SJCRH30 (cell line): ENCODE data around the gene KLHL41. TPM values are rescaled to one million over a fixed set of nuclear protein-coding genes. Genes with fewer than 3 reads are reported as not detected.
A peak's percentile ranks its signal among the peaks of the same experiment; 100 is the strongest.

Source experiments
- DNase-seq, 2 experiments: peaks; one replicate each; pipeline ENCODE4 v3.0.0-alpha.2; 2015 to 2020
- H3K27ac ChIP-seq: fragments of 250-450 bp; sonication (Bioruptor Pico); 2 replicates; pipeline ENCODE4 v1.5.1; 2020; ENCODE audit warnings: mild to moderate bottlenecking, moderate library complexity
- H3K27me3 ChIP-seq: fragments of 250-450 bp; sonication (Bioruptor Pico); 2 replicates; pipeline ENCODE4 v1.5.1; 2020; ENCODE audit warnings: mild to moderate bottlenecking, moderate library complexity
- H3K36me3 ChIP-seq: fragments of 250-450 bp; sonication (Bioruptor Pico); 2 replicates; pipeline ENCODE4 v1.5.1; 2020; ENCODE audit warnings: mild to moderate bottlenecking, moderate library complexity
- H3K4me1 ChIP-seq: fragments of 250-450 bp; sonication (Bioruptor Pico); 2 replicates; pipeline ENCODE4 v1.5.1; 2020; ENCODE audit warnings: mild to moderate bottlenecking, moderate library complexity
- H3K4me3 ChIP-seq: fragments of 250-450 bp; sonication (Bioruptor Pico); 2 replicates; pipeline ENCODE4 v1.5.1; 2020; ENCODE audit warnings: mild to moderate bottlenecking, moderate library complexity
- H3K9me3 ChIP-seq: fragments of 250-450 bp; sonication (Bioruptor Pico); replicated peaks from 2 replicates; pipeline ENCODE4 v1.5.1; 2020; ENCODE audit warnings: mild to moderate bottlenecking, moderate library complexity
- total RNA-seq: library from RNA; depleted of rRNA; stranded (reverse); fragments of >200 nt; shearing (Covaris generic); gene quantifications from 2 replicates; pipeline ENCODE4 v1.2.3, GENCODE V29; 2014; rRNA removed

The KLHL41 gene
- total RNA-seq, result 21.1 and 26.1 TPM in 2 replicates

DNA sequence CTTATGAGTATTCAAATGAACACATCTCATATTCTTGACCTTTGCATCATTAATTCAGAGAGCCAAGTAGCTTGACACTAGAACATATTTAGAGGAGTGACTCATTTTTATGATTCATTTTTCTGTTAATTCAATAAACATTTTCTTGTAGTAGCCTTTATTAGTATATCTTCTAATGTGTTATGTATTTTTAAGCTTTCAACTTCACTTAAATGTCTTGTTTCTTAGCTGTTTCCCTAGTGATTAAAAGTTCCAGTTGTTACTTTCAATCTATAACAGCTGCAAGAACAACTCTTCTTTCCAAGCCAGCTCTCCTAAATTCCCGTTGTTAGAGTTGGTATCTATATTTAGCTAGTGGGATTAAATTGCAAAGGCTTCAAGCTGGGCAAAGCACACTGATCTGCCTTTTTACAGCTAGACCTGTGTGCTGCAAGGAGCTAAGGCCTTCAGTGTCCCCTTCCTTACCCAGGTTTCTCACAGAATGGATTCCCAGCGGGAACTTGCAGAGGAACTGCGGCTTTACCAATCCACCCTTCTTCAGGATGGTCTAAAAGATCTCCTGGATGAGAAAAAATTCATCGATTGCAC lies at the start of gene KLHL41:
TSS of gene KLHL41 (plus strand) at position 405 of the 588 bp plus-strand sequence. CDS start at position 482, 77 bp downstream.
- Histone ChIP-seq H3K4me1 (peaks cover 41% of the 10 kb centered on the region), H3K36me3 (no peaks in the 10 kb centered on the region), H3K27ac (peak within 1 kb of the TSS; percentile 85), H3K27me3 (no peaks in the 10 kb centered on the region), H3K4me3 (peak within 1 kb of the TSS; percentile 58), H3K9me3 (no peaks in the 10 kb centered on the region)
- DNase-seq, result peak; percentile 74 to 92

DNA sequence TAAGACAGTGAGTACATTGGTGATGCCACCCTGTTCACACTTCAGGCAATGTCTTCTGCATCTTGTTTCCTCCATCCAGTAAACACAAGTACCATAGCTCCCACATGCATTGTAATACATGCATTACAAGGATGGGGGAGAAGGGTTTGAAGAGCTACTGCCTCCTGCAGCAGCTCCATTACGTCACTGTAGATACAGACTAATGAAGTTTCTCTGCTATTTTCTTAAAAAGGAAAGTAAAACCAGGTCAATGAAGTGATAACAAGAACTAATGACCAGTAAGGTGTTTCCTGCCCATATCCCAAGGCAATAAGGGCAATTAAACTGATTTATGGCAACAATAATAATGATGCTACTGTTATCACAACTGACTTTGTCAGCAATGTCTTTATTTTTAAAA lies 48.4 kb upstream of the KLHL41 start:
- peaks cover 20% of the 10 kb centered on the region for H3K4me1 ChIP-seq
- H3K9me3 ChIP-seq, result peaks cover 3% of the 10 kb centered on the region; the same call in 1 of the 2 replicates
- H3K4me3 ChIP-seq, result no peak overlapping the region
- H3K36me3 ChIP-seq, result no peaks in the 10 kb centered on the region
- DNase-seq, result no peak
- no peak overlapping the region for H3K27ac ChIP-seq
- no peaks in the 10 kb centered on the region for H3K27me3 ChIP-seq

DNA sequence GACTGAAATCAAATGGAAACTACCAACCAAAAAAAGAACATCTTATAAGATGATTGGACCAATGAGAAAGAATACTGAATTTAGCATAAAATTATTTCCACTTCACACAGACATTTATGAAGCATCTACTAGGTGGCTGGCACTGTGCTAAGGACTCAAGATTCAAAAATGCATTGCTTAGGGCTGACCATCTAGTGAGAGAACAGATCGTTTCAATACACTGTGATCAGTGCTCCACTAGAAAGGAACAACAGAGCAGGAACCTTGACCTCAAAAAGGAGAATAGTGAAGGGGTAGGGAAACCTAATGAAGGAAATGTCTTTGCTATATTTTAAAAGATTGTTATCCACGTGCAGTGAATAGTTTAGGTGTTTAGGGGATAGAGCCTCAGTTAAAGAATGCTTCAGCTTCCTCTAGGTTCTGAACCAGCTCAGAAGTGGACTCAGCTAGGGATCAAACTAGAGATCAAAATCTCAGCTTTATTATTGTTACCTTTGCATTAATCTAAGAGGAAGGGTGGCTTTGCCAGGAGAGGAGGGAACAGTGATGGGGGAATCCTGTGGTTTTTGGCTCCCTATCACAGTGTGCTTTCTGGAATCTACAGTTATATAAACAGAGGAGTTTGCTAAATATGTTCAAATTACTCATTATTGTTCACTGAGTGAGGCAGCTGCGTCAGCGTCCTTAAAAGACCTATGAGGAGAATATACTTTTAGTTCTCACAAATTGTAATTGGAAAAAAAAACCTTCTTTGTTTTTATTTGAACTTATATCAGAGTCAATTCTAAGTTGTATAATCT lies 46.4 kb upstream of the KLHL41 start:
- DNase-seq, result peak; percentile 46 to 67
- peaks cover 20% of the 10 kb centered on the region for H3K4me1 ChIP-seq
- peaks cover 3% of the 10 kb centered on the region; the same call in 1 of the 2 replicates for H3K9me3 ChIP-seq
- H3K4me3 ChIP-seq, result no peak overlapping the region
- no peaks in the 10 kb centered on the region for H3K36me3 ChIP-seq
- peak overlapping the region; percentile 52 for H3K27ac ChIP-seq
- no peaks in the 10 kb centered on the region for H3K27me3 ChIP-seq

DNA sequence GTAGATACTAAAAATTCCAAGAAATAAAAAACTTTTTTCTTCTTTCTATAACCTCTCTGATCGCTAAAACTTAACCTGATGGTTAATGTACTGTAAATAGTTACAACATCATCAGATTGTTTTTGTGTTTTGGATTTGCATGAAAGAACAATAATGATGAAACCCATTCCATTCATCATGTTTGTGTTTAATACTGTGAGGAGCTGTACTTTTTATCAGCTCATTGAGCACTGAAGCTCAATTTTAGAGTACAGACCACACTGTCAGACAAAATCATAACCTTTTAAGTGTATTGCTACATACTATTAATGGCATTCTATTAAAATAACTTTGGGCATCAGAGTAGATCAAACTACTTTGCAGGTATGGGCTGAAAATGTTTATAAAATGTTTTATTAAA lies 45.0 kb upstream of the KLHL41 start:
- Histone ChIP-seq H3K36me3 (no peaks in the 10 kb centered on the region), H3K4me3 (no peak overlapping the region), H3K27ac (no peak overlapping the region), H3K4me1 (peaks cover 20% of the 10 kb centered on the region), H3K9me3 (peaks cover 3% of the 10 kb centered on the region; the same call in 1 of the 2 replicates), H3K27me3 (no peaks in the 10 kb centered on the region)
- peak in 1 of 2 experiments; percentile 5 for DNase-seq

DNA sequence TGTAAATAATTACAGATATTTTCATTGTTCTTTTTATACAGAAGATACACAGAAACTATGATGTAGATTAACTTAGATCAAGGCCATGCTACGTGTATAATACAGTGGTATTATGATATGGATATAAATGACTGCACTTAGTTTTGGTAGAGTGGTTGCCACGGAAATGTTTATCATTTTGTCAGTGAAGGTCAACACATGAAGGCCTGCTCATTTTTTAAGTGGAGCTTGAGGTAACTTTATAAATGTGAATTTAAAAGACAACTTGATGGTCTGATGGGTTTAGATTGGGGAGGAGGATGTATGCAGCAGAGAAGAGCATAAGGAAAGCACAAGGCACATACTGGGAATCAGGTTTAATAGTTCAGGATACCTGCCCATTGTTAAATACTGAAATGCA lies 44.6 kb upstream of the KLHL41 start:
- DNase-seq, result peak in 1 of 2 experiments; percentile 37
- Histone ChIP-seq H3K4me1 (peaks cover 20% of the 10 kb centered on the region), H3K27ac (no peak overlapping the region), H3K36me3 (no peaks in the 10 kb centered on the region), H3K4me3 (no peak overlapping the region), H3K27me3 (no peaks in the 10 kb centered on the region), H3K9me3 (peaks cover 3% of the 10 kb centered on the region; the same call in 1 of the 2 replicates)

DNA sequence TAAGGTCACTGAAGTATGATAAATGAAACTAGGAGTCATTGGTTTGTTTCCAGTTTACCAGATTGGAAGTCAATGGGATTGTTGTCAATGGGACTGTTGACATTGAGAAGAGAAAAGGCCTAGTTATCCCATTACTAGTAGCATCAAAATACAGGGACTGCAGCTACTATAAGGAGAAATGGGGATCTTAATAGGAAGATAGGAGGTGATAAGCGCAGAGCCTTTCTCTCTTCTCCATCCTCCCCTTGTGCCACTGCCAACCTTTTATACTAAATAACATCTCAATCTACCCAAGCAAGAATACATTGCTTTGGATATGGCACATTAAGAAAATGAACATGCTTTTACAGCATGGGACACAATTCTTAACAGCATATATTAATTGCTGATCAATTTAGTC lies 40.7 kb upstream of the KLHL41 start:
- DNase-seq, result peak in 1 of 2 experiments; percentile 9
- Histone ChIP-seq H3K9me3 (no peaks in the 10 kb centered on the region; the same call in 1 of the 2 replicates), H3K4me3 (no peak overlapping the region), H3K36me3 (no peaks in the 10 kb centered on the region), H3K27me3 (no peaks in the 10 kb centered on the region), H3K4me1 (peaks cover 11% of the 10 kb centered on the region), H3K27ac (no peak overlapping the region)

DNA sequence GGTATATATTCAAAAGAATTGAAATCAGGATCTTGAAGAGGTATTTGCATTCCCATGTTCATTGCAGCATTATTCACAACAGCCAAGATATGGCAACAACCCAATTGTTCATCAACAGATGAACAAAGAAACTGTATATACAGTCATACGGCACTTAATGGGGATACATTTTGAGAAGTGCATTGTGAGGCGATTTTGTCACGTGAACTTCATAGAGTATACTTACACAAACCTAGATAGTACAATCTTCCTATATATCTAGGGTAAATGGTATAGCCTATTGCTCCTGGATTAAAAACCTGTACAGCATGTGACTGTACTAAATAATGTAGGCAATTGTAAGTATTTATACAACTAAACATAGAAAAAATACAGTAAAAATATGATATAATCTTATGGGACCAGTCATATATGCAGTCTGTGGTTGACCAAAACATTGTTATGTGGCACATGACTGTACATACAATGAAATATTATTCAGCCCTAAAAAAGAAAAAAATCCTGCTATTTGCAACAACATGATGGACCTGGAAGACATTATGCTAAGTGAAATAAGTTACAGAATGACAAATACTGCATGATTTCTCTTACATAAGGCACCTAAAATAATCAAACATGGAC lies 39.4 kb upstream of the KLHL41 start:
- no peaks in the 10 kb centered on the region for H3K4me1 ChIP-seq
- no peaks in the 10 kb centered on the region for H3K27me3 ChIP-seq
- DNase-seq, result no peak
- no peaks in the 10 kb centered on the region for H3K9me3 ChIP-seq
- H3K36me3 ChIP-seq, result no peaks in the 10 kb centered on the region
- no peak overlapping the region for H3K4me3 ChIP-seq
- no peak overlapping the region for H3K27ac ChIP-seq

DNA sequence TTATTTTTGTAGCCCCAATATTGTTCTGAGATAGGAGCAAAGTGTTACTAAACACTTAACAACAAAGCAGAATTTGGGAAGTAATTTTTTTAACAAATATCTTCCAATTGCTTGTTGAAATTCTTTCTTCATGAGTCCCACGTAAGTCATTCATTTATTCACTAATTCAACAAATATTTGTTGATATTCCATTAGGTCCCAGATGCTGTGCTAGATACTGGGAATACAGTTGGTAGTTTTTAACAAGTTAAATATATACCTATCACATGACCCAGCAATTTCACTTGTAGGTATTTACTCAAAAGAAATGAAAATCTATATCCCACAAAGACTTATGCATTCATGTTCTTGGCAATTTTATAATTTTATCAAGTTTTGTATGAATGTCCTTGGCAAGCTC lies 37.3 kb upstream of the KLHL41 start:
- Histone ChIP-seq H3K27ac (no peak overlapping the region), H3K4me3 (no peak overlapping the region), H3K27me3 (no peaks in the 10 kb centered on the region), H3K36me3 (no peaks in the 10 kb centered on the region), H3K4me1 (no peaks in the 10 kb centered on the region), H3K9me3 (no peaks in the 10 kb centered on the region)
- DNase-seq, result no peak

DNA sequence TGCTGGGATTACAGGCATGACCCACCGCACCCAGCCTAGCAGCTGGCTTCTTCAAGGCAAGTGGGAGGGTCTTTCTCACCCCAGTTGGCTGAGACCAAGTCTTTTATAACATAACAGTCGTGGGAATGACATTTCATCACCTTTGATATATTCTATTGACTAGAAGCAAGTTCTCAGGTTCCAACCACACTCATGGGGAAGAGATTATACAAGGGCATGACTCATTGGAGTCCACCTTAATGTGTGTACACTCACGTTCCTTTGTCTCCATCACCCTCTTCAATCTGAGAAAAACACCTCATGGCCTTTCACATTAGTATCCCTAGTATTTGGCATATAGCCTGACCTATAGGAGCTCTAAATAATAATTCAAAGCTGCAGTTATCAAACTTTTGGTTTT lies 33.0 kb upstream of the KLHL41 start:
- peak in 1 of 2 experiments; percentile 31 for DNase-seq
- H3K4me3 ChIP-seq, result no peak overlapping the region
- H3K27me3 ChIP-seq, result no peaks in the 10 kb centered on the region
- no peaks in the 10 kb centered on the region for H3K36me3 ChIP-seq
- peaks cover 4% of the 10 kb centered on the region; the same call in 1 of the 2 replicates for H3K4me1 ChIP-seq
- no peak overlapping the region for H3K27ac ChIP-seq
- H3K9me3 ChIP-seq, result no peaks in the 10 kb centered on the region

DNA sequence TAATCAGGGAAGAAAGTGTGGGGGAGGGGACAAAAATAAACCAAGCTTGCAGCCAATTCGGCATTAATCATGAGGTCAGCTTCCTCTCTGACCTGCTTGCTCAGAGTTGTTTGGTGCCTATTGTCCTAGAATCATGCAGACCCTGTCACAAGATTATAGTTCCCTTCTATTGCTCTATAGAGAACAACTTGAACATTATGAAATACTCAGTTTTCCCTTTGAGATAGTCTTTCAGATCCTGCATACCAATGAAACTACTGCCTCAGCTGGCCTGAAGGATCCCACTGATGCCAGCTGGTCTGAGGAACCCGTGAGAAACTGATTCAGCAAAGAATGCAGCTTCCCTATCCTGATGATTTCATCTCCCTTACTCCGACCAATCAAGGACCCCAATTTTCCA lies 31.2 kb upstream of the KLHL41 start:
- peak in 1 of 2 experiments; percentile 47 for DNase-seq
- Histone ChIP-seq H3K4me3 (no peak overlapping the region), H3K36me3 (no peaks in the 10 kb centered on the region), H3K27ac (no peak overlapping the region; the same call in 1 of the 2 replicates), H3K27me3 (no peaks in the 10 kb centered on the region), H3K4me1 (peaks cover 4% of the 10 kb centered on the region; the same call in 1 of the 2 replicates), H3K9me3 (no peaks in the 10 kb centered on the region)

DNA sequence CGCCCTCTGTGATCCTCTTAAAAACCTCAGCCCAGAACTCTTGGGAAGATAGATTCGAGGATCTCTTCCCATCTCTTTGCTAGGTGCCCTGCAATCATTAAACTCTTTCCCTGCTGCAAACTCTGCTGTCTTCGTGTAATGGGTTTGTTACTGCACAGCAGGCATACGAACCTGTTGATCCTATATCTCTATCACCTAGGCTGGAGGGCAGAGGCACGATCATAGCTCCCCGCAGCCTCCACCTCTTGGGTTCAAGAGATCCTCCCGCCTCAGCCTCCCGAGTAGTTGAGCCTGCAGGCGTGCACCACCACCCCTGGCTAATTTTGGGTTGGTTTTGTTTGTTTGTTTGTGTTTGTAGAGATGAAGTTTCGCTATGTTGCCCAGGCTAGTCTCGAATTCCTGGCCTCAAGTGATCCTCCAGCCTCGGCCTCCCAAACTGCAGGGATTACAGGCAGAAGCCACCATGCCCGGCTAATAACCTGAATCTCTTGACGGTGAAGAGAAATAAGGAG lies 30.7 kb upstream of the KLHL41 start:
- peak overlapping the region; percentile 49 for H3K27ac ChIP-seq
- no peaks in the 10 kb centered on the region for H3K27me3 ChIP-seq
- H3K36me3 ChIP-seq, result no peaks in the 10 kb centered on the region
- peaks cover 4% of the 10 kb centered on the region; the same call in 1 of the 2 replicates for H3K4me1 ChIP-seq
- peak overlapping the region; percentile 65 for H3K4me3 ChIP-seq
- DNase-seq, result no peak
- H3K9me3 ChIP-seq, result no peaks in the 10 kb centered on the region

DNA sequence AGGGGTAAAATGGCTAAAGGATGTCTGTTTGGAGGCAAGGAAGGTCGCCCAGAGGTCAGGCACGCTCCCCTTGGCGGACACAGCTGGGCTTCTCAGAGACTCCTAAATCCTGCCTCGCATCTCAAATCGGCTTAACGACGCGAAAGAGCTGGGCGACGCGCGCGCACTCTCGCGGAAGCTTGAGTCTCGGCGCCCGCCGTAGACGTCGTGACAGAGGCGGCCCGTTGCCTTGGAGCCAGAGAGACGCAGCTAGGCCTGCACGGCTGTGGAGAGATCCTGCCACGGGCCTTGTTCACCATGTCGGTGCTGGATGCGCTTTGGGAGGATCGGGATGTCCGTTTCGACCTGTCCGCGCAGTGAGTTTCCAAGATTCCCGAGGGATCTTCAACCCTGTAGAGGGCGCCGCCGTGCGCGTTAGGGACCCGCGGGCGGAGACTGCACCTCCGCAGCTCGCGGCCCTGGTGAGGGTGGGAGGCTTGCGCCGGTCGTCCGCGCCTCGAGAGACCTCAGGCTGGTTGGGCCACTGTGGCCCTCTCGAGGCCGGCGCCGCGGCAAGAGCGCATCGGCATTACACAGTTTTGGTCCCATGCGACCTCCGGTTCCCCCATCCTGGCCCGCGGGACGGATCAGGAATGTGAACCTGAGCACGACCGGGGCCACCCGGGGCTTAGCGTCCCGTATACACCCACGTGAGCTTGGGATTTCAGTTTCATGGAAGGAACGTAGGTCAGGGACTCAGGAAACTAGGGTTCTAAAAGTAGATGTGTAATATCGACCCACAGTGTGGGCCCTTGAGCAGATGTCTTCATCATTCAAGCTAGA lies 30.0 kb upstream of the KLHL41 start, which contains the start of gene BBS5:
TSS of gene BBS5 (plus strand) at position 238 of the 822 bp plus-strand sequence. CDS start at position 298, 60 bp downstream.
- Histone ChIP-seq H3K36me3 (no peaks in the 10 kb centered on the region), H3K27ac (peak within 1 kb of the TSS; percentile 49), H3K4me3 (peak within 1 kb of the TSS; percentile 65), H3K9me3 (no peaks in the 10 kb centered on the region), H3K4me1 (peaks cover 4% of the 10 kb centered on the region; the same call in 1 of the 2 replicates), H3K27me3 (no peaks in the 10 kb centered on the region)
- peak; percentile 78 to 81 for DNase-seq

DNA sequence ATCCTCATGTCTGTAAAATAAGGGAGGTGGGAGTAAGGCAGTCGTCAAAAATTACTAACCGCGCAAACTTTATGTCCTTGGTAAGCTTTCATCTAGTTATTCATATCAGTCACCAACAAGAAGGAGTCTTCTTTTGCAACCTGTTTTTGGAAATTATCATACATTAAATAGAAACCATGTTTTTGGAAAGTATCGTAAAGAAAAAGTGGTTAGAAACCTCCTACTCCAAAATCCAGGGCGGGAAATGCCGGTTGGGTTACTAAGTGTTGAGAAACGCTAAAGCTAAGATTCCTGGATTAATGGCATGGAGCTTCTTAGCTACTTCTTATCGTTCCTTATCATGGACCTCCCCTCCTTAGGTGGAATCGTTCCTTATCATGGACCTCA lies 29.4 kb upstream of the KLHL41 start:
- H3K9me3 ChIP-seq, result no peaks in the 10 kb centered on the region
- DNase-seq, result no peak
- H3K27me3 ChIP-seq, result no peaks in the 10 kb centered on the region

DNA sequence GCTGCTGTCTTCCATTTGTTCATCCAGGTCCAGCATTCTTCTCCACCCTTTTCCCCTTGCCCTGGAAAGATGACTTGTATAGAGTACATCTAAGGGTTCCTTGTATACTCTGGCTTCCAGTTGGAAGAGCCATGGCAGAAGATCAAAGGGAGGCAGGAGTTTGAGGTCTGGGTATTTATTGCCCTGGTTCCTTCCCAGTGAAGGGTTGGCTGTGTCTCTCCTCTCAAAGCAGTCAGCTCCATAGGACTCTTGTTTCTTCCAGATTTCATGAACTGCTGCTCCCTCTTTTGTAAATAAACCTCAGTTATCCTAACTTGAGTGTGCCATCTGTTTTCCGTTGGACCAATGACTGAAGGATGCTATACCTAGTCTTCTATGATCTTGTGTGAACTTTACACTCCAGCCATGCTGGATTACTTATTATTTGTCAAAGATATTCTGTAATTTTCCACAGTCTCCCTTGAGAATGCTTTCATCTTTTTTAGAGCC lies 23.8 kb upstream of the KLHL41 start:
- H3K36me3 ChIP-seq, result no peaks in the 10 kb centered on the region

More for the DNA sequence above, 29.4 kb upstream of the KLHL41 start:
- H3K36me3 ChIP-seq, result no peaks in the 10 kb centered on the region
- peaks cover 4% of the 10 kb centered on the region; the same call in 1 of the 2 replicates for H3K4me1 ChIP-seq
- H3K27ac ChIP-seq, result peak overlapping the region; percentile 49
- peak overlapping the region; percentile 65 for H3K4me3 ChIP-seq

More for the DNA sequence above, 23.8 kb upstream of the KLHL41 start:
- Histone ChIP-seq H3K4me1 (no peaks in the 10 kb centered on the region), H3K27ac (no peak overlapping the region), H3K4me3 (no peak overlapping the region), H3K9me3 (no peaks in the 10 kb centered on the region), H3K27me3 (no peaks in the 10 kb centered on the region)
- DNase-seq, result no peak
